A549 (cell line): ENCODE results near the gene YDJC. TPM values are rescaled to one million over a fixed set of nuclear protein-coding genes. Genes with fewer than 3 reads are reported as not detected.
A peak's percentile ranks its signal among the peaks of the same experiment; 100 is the strongest.

Experiments
- BHLHE40 ChIP-seq: IDR thresholded peaks from 2 replicates; pipeline ENCODE4 v1.6.1; 2012; ENCODE audit warnings: low read depth, low read length, inconsistent platforms
- CEBPB ChIP-seq, 2 experiments: fragments of >200 bp in 1 of 2; sonication (Bioruptor Twin) in 1 of 2; formaldehyde crosslinking in 1 of 2; IDR thresholded peaks; 2 replicates each; pipeline ENCODE4 v1.6.1; 2012 to 2016
- CHD4 ChIP-seq: fragments of 200-600 bp; sonication (generic); IDR thresholded peaks from 2 replicates; pipeline ENCODE4 v1.6.1; 2016; ENCODE audit warnings: antibody characterized with exemption, mild to moderate bottlenecking, borderline replicate concordance
- EHF ChIP-seq: fragments of 250-450 bp; sonication (Bioruptor Pico); IDR thresholded peaks from 2 replicates; pipeline ENCODE4 v1.5.0; 2020; ENCODE audit warnings: mild to moderate bottlenecking
- FOXS1 ChIP-seq: fragments of 250-450 bp; sonication (Bioruptor Pico); IDR thresholded peaks from 2 replicates; pipeline ENCODE4 v1.5.0; 2020; ENCODE audit warnings: mild to moderate bottlenecking, moderate library complexity
- GATA3 ChIP-seq: IDR thresholded peaks from 2 replicates; pipeline ENCODE4 v1.6.1; 2012; ENCODE audit warnings: borderline replicate concordance
- HDAC2 ChIP-seq: fragments of 200-600 bp; sonication (generic); IDR thresholded peaks from 2 replicates; pipeline ENCODE4 v1.6.1; 2016
- HES2 ChIP-seq: fragments of >200 bp; sonication (Bioruptor Twin); formaldehyde crosslinking; IDR thresholded peaks from 2 replicates; pipeline ENCODE4 v1.6.1; 2016
- HMGXB4 ChIP-seq: fragments of 250-450 bp; sonication (Bioruptor Pico); IDR thresholded peaks from 2 replicates; pipeline ENCODE4 v1.5.0; 2021; ENCODE audit warnings: mild to moderate bottlenecking, moderate library complexity, borderline replicate concordance
- JUN ChIP-seq, 2 experiments: fragments of >200 bp; sonication (Bioruptor Twin); formaldehyde crosslinking; IDR thresholded peaks; 2 replicates in 1 of 2; 3 replicates in 1 of 2; pipeline ENCODE4 v1.6.1; 2016 to 2017
- MAZ ChIP-seq: fragments of 150-350 bp; IDR thresholded peaks from 2 replicates; pipeline ENCODE4 v1.6.1; 2014; ENCODE audit warnings: antibody characterized with exemption, low read depth, low read length, borderline replicate concordance
- MYC ChIP-seq: IDR thresholded peaks from 2 replicates; pipeline ENCODE4 v1.6.1; 2012; ENCODE audit warnings: mild to moderate bottlenecking, inconsistent platforms, low read length, improper control_type of control experiment, borderline replicate concordance
- NFE2L2 ChIP-seq: fragments of 150-350 bp; conservative IDR thresholded peaks from 2 replicates; pipeline ENCODE4 v1.6.1; 2014; ENCODE audit warnings: low read length
- NPAS2 ChIP-seq: fragments of 250-450 bp; sonication (Bioruptor Pico); IDR thresholded peaks from 2 replicates; pipeline ENCODE4 v1.8.0; 2022; ENCODE audit warnings: mild to moderate bottlenecking, moderate library complexity, borderline replicate concordance
- PBX3 ChIP-seq: IDR thresholded peaks from 2 replicates; pipeline ENCODE4 v1.6.1; 2012
- POLR2A ChIP-seq: IDR thresholded peaks from 2 replicates; pipeline ENCODE4 v1.6.1; 2012; ENCODE audit warnings: mild to moderate bottlenecking, low read length
- POLR2AphosphoS2 ChIP-seq: conservative IDR thresholded peaks from 2 replicates; pipeline ENCODE4 v1.6.1; 2012; ENCODE audit warnings: low read length, improper control_type of control experiment, inconsistent platforms
- RAD21 ChIP-seq, 2 experiments: fragments of >200 bp in 1 of 2; sonication (Bioruptor Twin) in 1 of 2; formaldehyde crosslinking in 1 of 2; IDR thresholded peaks in 1 of 2; conservative IDR thresholded peaks in 1 of 2; 2 replicates in 1 of 2; 3 replicates in 1 of 2; pipeline ENCODE4 v1.6.1; 2012 to 2018; ENCODE audit warnings: inconsistent platforms in 1 of 2
- RARB ChIP-seq: fragments of 250-450 bp; sonication (Bioruptor Pico); IDR thresholded peaks from 2 replicates; pipeline ENCODE4 v1.8.0; 2021; ENCODE audit warnings: mild to moderate bottlenecking, moderate library complexity
- RCOR1 ChIP-seq: fragments of 150-350 bp; IDR thresholded peaks from 2 replicates; pipeline ENCODE4 v1.6.1; 2014; ENCODE audit warnings: antibody characterized with exemption, low read length, low read depth
- REST ChIP-seq: fragments of 200-600 bp; sonication (generic); IDR thresholded peaks from 2 replicates; pipeline ENCODE4 v1.6.1; 2016; ENCODE audit warnings: antibody characterized with exemption, mild to moderate bottlenecking, moderate library complexity
- USF2 ChIP-seq: fragments of 450-650 bp; IDR thresholded peaks from 2 replicates; pipeline ENCODE4 v1.6.1; 2014; ENCODE audit warnings: antibody characterized with exemption
- ZC3H11A ChIP-seq: fragments of 450-650 bp; IDR thresholded peaks from 2 replicates; pipeline ENCODE4 v1.6.1; 2014; ENCODE audit warnings: antibody characterized with exemption, mild to moderate bottlenecking
- ZNF302 ChIP-seq: fragments of 250-450 bp; sonication (Bioruptor Pico); IDR thresholded peaks from 2 replicates; pipeline ENCODE4 v1.9.0; 2021; ENCODE audit warnings: inconsistent platforms, mild to moderate bottlenecking, moderate library complexity
- polyA plus RNA-seq, 4 experiments: library from polyadenylated mRNA; depleted of rRNA in 3 of 4; stranded (reverse); fragments of >200 nt; fragmentation: RNase III in 1 of 4; extraction: RNeasy Plus Mini Kit Qiagen cat#74134 plus additional on column Dnase treatment in 1 of 4; gene quantifications; 2 replicates in 3 of 4; 3 replicates in 1 of 4; pipeline ENCODE4 v1.2.3, GENCODE V29; 2011 to 2017

The YDJC gene
- polyA plus RNA-seq, 2 of the 4 experiments (the other 2 are of a cell fraction) = 24.8 to 28.3 TPM

- TF ChIP-seq ZC3H11A = no peak
- no peak for TF ChIP-seq HMGXB4 (CRISPR knock-in tag)
- TF ChIP-seq NPAS2 = peak; percentile 86
- TF ChIP-seq EHF (CRISPR knock-in tag) = peak; percentile 42; the same call in 1 of the 2 replicates
- no peak for TF ChIP-seq USF2
- TF ChIP-seq CHD4 = no peak
- no peak for TF ChIP-seq REST
- no peak for TF ChIP-seq ZNF302 (CRISPR knock-in tag)
- no peak for TF ChIP-seq MAZ
- peak in 1 of 2 experiments; percentile 46; a peak in 2 of 5 replicates for TF ChIP-seq JUN (IDR thresholded peaks at IDR 0.05)
- TF ChIP-seq NFE2L2 = no peak
- TF ChIP-seq GATA3 = no peak
- TF ChIP-seq RAD21 (conservative IDR thresholded peaks at IDR 0.05 in 1 of 2, IDR thresholded peaks at IDR 0.05 in 1 of 2) = peak in 1 of 2 experiments; percentile 24; a peak in 2 of 5 replicates
- peak; percentile 67; the same call in 1 of the 2 replicates for TF ChIP-seq FOXS1 (CRISPR knock-in tag)
- no peak for TF ChIP-seq RCOR1
- peak; percentile 85 for TF ChIP-seq BHLHE40
- no peak for TF ChIP-seq PBX3
- no peak for TF ChIP-seq POLR2AphosphoS2
- TF ChIP-seq HDAC2 = no peak
- peak; percentile 79 for TF ChIP-seq POLR2A
- TF ChIP-seq CEBPB (IDR thresholded peaks at IDR 0.05) = no peak
- TF ChIP-seq MYC = peak; percentile 98
- TF ChIP-seq HES2 = no peak
- no peak for TF ChIP-seq RARB (CRISPR knock-in tag)
These were observed at the start of gene YDJC (continued) for GRCh38 chr22:21629255-21630149.
